K562 (cell line): ENCODE results near the gene PNRC1. TPM values are rescaled to one million over a fixed set of nuclear protein-coding genes. Genes with fewer than 3 reads are reported as not detected.

ENCODE experiments used
- ETS2 ChIP-seq: IDR thresholded peaks from 2 replicates; pipeline ENCODE4 v1.6.1; 2016; ENCODE audit warnings: borderline replicate concordance, missing genetic modification characterization, mild to moderate bottlenecking, moderate library complexity, missing compliant biosample characterization; ENCODE audit not compliant: poor library complexity, severe bottlenecking
- MGA ChIP-seq: fragments of 450-650 bp; IDR thresholded peaks from 2 replicates; pipeline ENCODE4 v1.6.1; 2016; ENCODE audit warnings: mild to moderate bottlenecking, moderate library complexity
- RCOR1 ChIP-seq, 2 experiments: IDR thresholded peaks; 2 replicates each; pipeline ENCODE4 v1.6.1; 2012; ENCODE audit warnings: low read depth in 2 of 2, low read length in 2 of 2, borderline replicate concordance in 1 of 2, improper control_type of control experiment in 1 of 2
- REST ChIP-seq, 2 experiments: fragments of 450-650 bp; formaldehyde crosslinking in 1 of 2; IDR thresholded peaks; 2 replicates each; pipeline versions ENCODE4 v1.4.0 to v1.6.1; 2014 to 2020; ENCODE audit warnings: mild to moderate bottlenecking in 2 of 2, borderline replicate concordance in 1 of 2, low read depth in 1 of 2
- ZNF253 ChIP-seq: fragments of 250-450 bp; sonication (Bioruptor Pico); conservative IDR thresholded peaks from 2 replicates; pipeline ENCODE4 v1.6.1; 2021; ENCODE audit warnings: mild to moderate bottlenecking
- polyA plus RNA-seq, 8 experiments: library from polyadenylated mRNA; depleted of rRNA in 4 of 8; stranded (reverse) in 5 of 8; unstranded in 3 of 8; fragments of >200 nt; fragmentation: Nextera tagmentation in 2 of 8; fragmentation: Illumina TruSeq in 1 of 8; extraction: Ambion mirVana in 2 of 8; extraction: Trizol in 1 of 8; gene quantifications; 2 replicates each; pipeline versions ENCODE4 v1.2.1 to v1.2.3, GENCODE V29; 2011 to 2014; ENCODE audit warnings: inconsistent platforms in 1 of 8, missing spikeins in 1 of 8
- total RNA-seq, 7 experiments: library from RNA; depleted of rRNA in 6 of 7; stranded (reverse); fragments of >200 nt in 6 of 7; fragmentation: Illumina TruSeq in 2 of 7; extraction: Trizol in 2 of 7; gene quantifications; 2 replicates each; pipeline versions ENCODE4 v1.2.1 to v1.2.3, GENCODE V29; 2011 to 2021; ENCODE audit warnings: low replicate concordance in 1 of 7

The PNRC1 gene
- total and polyA plus RNA-seq, 9 of the 15 experiments (the other 6 are each of a cell fraction or from before 2014, with no cell fraction given) = 1.2 to 10.8 (median 6.5) TPM

GRCh38 chr6:89035252-89036101 lies 45.1 kb upstream of the PNRC1 start (continued):
- peak; percentile 37; the same call in 1 of the 2 replicates for TF ChIP-seq MGA
- no peak for TF ChIP-seq REST (IDR thresholded peaks at IDR 0.05; ENCODE audit: borderline replicate concordance)
- TF ChIP-seq REST (CRISPR knock-in tag; IDR thresholded peaks at IDR 0.05; ENCODE audit: low read depth) = no peak
- TF ChIP-seq RCOR1 (IDR thresholded peaks at IDR 0.05; ENCODE audit: borderline replicate concordance in 1 of 2, low read depth in 2 of 2, low read length in 2 of 2) = 0 out of 4 replicates have a peak, but pooled peaks of 1 of the 2 experiments have one; percentile 4
- no peak for TF ChIP-seq ZNF253 (CRISPR knock-in tag)
- no peak for TF ChIP-seq ETS2 (tag)
